Cardiac septum (tissue), 1 donor: ENCODE measurements around the gene BCLAF1. TPM values are rescaled to one million over a fixed set of nuclear protein-coding genes. Genes with fewer than 3 reads are reported as not detected.

Experiments used
- DNase-seq: peaks from one replicate; pipeline ENCODE4 v3.0.0-alpha.2; 2020; ENCODE audit warnings: low spot score
- intact Hi-C: fragments of 100-400 bp; cut with DNase I; formaldehyde crosslinking; loops from one replicate; pipeline ENCODE4 v1.14.0; 2022
- total RNA-seq: library from RNA; stranded (reverse); fragmentation: NEBNext Ultra II Directional; extraction: Animal tissue kit (Norgen Biotek cat#: 25700); gene quantifications from one replicate; pipeline ENCODE4 v1.2.1, GENCODE V29; 2021
- donor health status: DM: no; HTN: no; CAD: no.

Gene BCLAF1
- total RNA-seq, 1 donor from 2014 or later = 81.5 TPM

GRCh38 chr6:136216503-136217401, 72.9 kb downstream of the BCLAF1 start:
- DNase-seq = no peak
- intact Hi-C loops = no loop called here

- intact Hi-C loops = no loop called here
Measured at GRCh38 chr6:136213853-136214252, 75.8 kb downstream of the BCLAF1 start.

GRCh38 chr6:136213012-136213539, 76.6 kb downstream of the BCLAF1 start:
- no peak for DNase-seq
- intact Hi-C loops = no loop called here

More at GRCh38 chr6:136213853-136214252, 75.8 kb downstream of the BCLAF1 start:
- no peak for DNase-seq

- intact Hi-C loops = no loop called here
Measured at GRCh38 chr6:136212608-136213007, 77.0 kb downstream of the BCLAF1 start.

GRCh38 chr6:136210398-136211165, 79.1 kb downstream of the BCLAF1 start:
- intact Hi-C loops = no loop called here
- DNase-seq = no peak

More at GRCh38 chr6:136212608-136213007, 77.0 kb downstream of the BCLAF1 start:
- DNase-seq = no peak

GRCh38 chr6:136209496-136209895, 80.2 kb downstream of the BCLAF1 start:
- intact Hi-C loops = no loop called here
- DNase-seq = no peak

GRCh38 chr6:136208783-136209182, 80.9 kb downstream of the BCLAF1 start:
- no peak for DNase-seq
- intact Hi-C loops = no loop called here

Other genes starting within 250 kb of the BCLAF1 start
- gene MTFR2, start 39.5 kb downstream of the BCLAF1 start, total RNA-seq = not detected